ENCODE measurements around the gene HLX. TPM values are rescaled to one million over a fixed set of nuclear protein-coding genes. Genes with fewer than 3 reads are reported as not detected.

The HLX gene
- total RNA-seq, 1 donor from 2014 or later: not detected

DNA sequence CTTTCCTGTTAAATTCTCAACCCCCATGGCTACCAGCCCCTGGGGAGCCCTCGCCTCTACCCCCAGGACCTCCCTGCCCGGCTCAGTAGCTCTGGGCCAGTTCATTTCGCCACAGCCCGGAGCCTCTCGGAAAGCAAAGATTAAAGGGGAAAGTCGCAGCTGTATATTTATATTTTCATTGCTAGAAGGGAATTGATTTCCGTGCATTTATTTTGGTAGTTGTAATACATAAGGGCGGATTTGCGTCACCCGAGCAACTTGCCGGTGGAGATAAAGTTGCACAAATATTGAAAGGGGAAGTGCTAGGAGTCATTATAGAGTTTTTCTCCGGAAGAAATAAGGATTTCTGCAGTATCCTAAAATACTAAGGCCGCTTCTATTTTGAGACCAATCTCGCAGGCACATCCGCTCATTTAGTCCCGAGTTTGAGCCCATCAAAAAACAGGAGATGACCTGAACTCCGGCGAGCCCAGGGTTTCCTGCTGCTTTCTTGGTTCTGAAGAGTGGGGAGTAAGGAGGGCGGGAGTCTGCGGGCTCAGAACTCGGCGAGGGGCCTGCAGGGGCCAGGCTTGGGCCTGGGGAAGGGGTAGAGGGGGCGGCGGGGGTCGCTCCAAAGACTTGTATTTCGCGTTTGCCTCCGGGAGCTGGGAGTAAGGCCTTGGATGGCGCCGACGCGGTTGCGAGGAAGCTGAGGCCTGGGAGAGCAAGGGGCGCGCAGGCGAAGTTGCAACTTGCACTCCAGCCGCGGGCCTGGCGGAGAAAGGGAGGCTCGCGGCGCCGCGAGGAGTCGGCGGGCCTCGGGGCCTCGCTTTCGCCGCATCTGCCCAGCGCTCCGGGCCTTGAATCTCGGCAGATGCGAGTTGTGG is 2.5 kb upstream of the HLX start:
- Histone ChIP-seq H3F3A (ENCODE audit: low read depth) (peaks cover 18% of the 10 kb centered on the region), H3K36me3 (no peaks in the 10 kb centered on the region), H3K4me2 (peak overlapping the region; percentile 81), H3K4me1 (peaks cover 11% of the 10 kb centered on the region), H3K9me3 (ENCODE audit: low read depth) (no peaks in the 10 kb centered on the region), H3K27ac (no peak overlapping the region), H2AFZ (replicated peaks) (peak overlapping the region; percentile 85), H3K79me2 (ENCODE audit: low read depth) (no peaks in the 10 kb centered on the region), H3K9ac (no peak overlapping the region), H3K27me3 (peaks cover 87% of the 10 kb centered on the region), H4K20me1 (ENCODE audit: low read depth) (peaks cover 64% of the 10 kb centered on the region), H3K4me3 (peak overlapping the region; percentile 52)
- Mint-ChIP-seq H3K36me3 (no peaks in the 10 kb centered on the region), H3K9me3 (no peaks in the 10 kb centered on the region), H3K4me3 (peak overlapping the region; percentile 82), H3K27me3 (ENCODE audit: insufficient read depth, low read depth) (peaks cover 66% of the 10 kb centered on the region), H3K27ac (no peak overlapping the region), H3K4me1 (peaks cover 28% of the 10 kb centered on the region)
- TF ChIP-seq EZH2phosphoT487 (IDR thresholded peaks at IDR 0.05) (peak; percentile 76), EZH2 (IDR thresholded peaks at IDR 0.05) (peak; percentile 79), CTCF (IDR thresholded peaks at IDR 0.05) (no peak)
- DNase-seq (ENCODE audit: low spot score): peak; percentile 86

- no peaks in the 10 kb centered on the region for H3K36me3 Mint-ChIP-seq
- Histone ChIP-seq H3F3A (ENCODE audit: low read depth) (peaks cover 19% of the 10 kb centered on the region), H3K79me2 (ENCODE audit: low read depth) (no peaks in the 10 kb centered on the region), H3K4me1 (peaks cover 11% of the 10 kb centered on the region), H3K9me3 (ENCODE audit: low read depth) (no peaks in the 10 kb centered on the region), H3K4me2 (peak overlapping the region; percentile 81), H3K27ac (no peak overlapping the region), H3K36me3 (no peaks in the 10 kb centered on the region), H4K20me1 (ENCODE audit: low read depth) (peaks cover 72% of the 10 kb centered on the region), H3K9ac (no peak overlapping the region), H2AFZ (replicated peaks) (peak overlapping the region; percentile 85), H3K27me3 (peaks cover 95% of the 10 kb centered on the region), H3K4me3 (peak overlapping the region; percentile 52)
- H3K27ac Mint-ChIP-seq: no peak overlapping the region
- DNase-seq (ENCODE audit: low spot score): peak; percentile 31
- H3K9me3 Mint-ChIP-seq: no peaks in the 10 kb centered on the region
- H3K27me3 Mint-ChIP-seq (ENCODE audit: insufficient read depth, low read depth): peaks cover 74% of the 10 kb centered on the region
- peaks cover 33% of the 10 kb centered on the region for H3K4me1 Mint-ChIP-seq
- H3K4me3 Mint-ChIP-seq: peak overlapping the region; percentile 82
- TF ChIP-seq EZH2 (IDR thresholded peaks at IDR 0.05): peak; percentile 45
- no peak for TF ChIP-seq EZH2phosphoT487 (IDR thresholded peaks at IDR 0.05)
These were observed 1.7 kb upstream of the HLX start for GRCh38 chr1:220877377-220878095.

DNA sequence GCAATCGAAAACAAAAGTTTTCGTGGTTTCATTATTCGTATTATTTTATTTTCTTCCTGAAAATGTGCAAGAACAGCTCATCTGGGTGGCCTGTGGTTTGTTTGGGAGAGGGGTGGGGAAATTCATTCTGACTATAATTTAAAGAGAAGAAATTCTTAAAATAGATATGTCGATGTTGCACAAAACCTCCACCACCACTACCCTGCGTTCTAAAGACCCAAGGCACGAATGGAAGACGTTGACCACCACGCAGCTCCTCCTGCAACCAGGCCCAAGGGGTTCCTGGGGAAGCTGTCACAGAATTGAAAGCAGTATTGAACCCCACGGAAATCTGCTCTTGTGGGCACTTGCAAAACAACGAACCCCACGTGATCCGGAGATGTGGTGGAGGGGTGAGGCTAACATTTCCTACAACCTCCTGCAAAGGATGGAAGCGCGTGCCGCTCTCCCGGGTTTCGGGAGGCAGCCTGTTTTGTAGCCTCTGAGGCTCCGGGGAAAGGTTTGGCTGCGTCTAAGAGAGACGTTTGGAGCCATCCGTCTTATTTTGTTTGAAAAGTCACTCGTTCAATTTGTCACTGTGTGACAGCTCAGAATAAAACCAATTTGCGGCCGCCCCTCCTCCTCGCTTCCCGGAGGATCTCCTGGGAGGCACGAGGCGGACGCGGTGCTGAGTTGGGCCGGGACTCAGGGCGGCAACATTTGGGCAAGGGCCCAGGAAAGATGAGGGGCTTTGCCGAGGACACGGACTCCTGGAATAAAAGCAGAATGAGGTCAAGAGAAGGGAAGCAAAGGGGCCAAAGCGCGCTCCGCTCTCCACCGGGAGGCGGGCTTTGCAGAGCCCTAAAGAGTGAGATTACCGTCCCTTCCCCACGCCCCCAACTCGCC is 810 bp upstream of the HLX start:
- Histone ChIP-seq H3K4me3 (peak overlapping the region; percentile 46), H3K4me1 (peaks cover 11% of the 10 kb centered on the region), H3K9me3 (ENCODE audit: low read depth) (no peaks in the 10 kb centered on the region), H3F3A (ENCODE audit: low read depth) (peaks cover 20% of the 10 kb centered on the region), H3K27ac (no peak overlapping the region), H3K36me3 (no peaks in the 10 kb centered on the region), H3K79me2 (ENCODE audit: low read depth) (no peaks in the 10 kb centered on the region), H3K9ac (no peak overlapping the region), H4K20me1 (ENCODE audit: low read depth) (peaks cover 80% of the 10 kb centered on the region), H3K27me3 (peaks cover 98% of the 10 kb centered on the region), H2AFZ (replicated peaks) (no peak overlapping the region), H3K4me2 (peak overlapping the region; percentile 79)
- Mint-ChIP-seq H3K9me3 (no peaks in the 10 kb centered on the region), H3K4me1 (peaks cover 35% of the 10 kb centered on the region), H3K27ac (no peak overlapping the region), H3K4me3 (peak overlapping the region; percentile 82), H3K27me3 (ENCODE audit: insufficient read depth, low read depth) (peaks cover 79% of the 10 kb centered on the region), H3K36me3 (no peaks in the 10 kb centered on the region)
- no peak for TF ChIP-seq CTCF (IDR thresholded peaks at IDR 0.05)
- peak; percentile 47 for TF ChIP-seq EZH2phosphoT487 (IDR thresholded peaks at IDR 0.05)
- TF ChIP-seq EZH2 (IDR thresholded peaks at IDR 0.05): peak; percentile 27
- DNase-seq (ENCODE audit: low spot score): peak; percentile 46

Measured in neural progenitor cell (in vitro differentiated cells).